ENCODE data around the gene PLS3. TPM values are rescaled to one million over a fixed set of nuclear protein-coding genes. Genes with fewer than 3 reads are reported as not detected.

Gene PLS3
- total RNA-seq, 1 donor from 2014 or later, result 268 TPM

DNA sequence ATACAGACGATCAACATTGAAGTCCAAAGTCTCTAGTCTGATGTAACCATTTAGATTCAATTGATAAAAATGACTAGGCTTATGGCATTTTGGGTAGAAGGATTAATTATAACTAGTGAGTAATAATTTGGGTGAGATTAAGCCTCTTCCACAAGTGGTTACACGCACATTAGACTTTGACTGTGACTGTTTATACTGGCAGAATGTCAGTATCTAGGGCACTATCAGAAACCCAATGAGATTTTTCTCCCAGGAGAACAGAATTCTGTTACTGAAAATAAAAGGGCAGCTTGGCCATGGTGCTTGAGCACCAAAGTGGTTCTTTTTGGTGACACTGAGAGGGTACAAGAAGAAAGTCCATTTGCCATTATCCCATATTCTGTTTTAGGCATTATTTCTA, 3.3 kb downstream of the PLS3 start:
- DNase-seq (ENCODE audit: extremely low read depth, low read depth, low spot score), result no peak

DNA sequence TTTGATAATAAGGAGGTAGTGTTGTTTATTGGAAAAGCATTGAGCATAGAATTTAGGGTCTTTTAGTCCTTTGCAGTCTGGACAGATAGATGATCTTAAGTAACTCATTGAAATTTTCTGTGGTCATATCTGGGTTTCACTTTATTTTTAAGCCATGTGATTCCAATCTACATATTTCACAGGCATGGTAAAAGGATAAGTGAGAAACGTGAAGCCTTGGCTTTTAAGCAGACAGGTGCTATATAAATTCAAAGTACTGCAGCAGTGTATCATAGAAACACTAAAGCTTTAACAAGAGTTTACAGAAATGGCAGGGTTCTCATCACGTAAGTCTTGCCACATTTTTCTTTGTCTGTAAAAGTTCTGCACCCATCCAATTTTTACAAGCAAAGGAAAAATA, 4.9 kb downstream of the PLS3 start:
- no peak for DNase-seq (ENCODE audit: extremely low read depth, low read depth, low spot score)

DNA sequence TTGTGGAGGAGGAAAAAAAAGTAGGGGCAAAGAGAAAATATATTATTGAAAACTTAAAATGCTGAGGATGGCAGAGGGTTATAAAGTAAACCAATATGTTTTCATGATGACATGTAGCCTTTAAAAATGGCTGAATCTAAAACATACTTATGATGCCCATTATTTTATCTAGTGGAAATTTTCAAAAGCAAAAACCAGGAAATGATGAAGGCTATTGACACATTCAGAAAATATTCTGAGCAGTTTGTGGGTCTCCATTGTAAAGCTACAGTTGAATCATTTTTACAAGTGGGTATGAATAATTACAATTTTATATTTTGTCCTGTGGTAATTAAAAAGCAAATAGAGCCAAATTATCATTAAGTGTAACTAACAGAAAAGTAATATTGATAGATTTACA, 10.7 kb downstream of the PLS3 start:
- no peak for DNase-seq (ENCODE audit: extremely low read depth, low read depth, low spot score)

DNA sequence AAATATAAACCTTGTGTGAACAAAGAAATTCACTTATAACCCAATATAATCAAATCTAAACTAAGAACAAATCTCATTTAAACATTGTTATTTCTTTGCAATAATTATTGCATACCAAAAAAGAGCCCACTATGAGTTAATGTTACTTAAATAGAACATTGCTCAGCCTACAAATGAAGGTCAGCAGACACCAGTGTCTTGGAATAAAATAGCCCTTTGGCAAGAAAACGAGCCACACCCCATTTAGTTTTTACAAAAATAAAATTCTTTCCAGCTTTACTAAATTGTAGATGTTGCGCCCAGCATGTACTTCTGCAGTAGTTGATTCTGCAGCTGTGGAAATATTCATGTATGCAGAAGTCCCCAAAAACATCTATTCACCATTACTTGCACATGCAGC, 12.2 kb downstream of the PLS3 start:
- DNase-seq (ENCODE audit: extremely low read depth, low read depth, low spot score), result no peak

DNA sequence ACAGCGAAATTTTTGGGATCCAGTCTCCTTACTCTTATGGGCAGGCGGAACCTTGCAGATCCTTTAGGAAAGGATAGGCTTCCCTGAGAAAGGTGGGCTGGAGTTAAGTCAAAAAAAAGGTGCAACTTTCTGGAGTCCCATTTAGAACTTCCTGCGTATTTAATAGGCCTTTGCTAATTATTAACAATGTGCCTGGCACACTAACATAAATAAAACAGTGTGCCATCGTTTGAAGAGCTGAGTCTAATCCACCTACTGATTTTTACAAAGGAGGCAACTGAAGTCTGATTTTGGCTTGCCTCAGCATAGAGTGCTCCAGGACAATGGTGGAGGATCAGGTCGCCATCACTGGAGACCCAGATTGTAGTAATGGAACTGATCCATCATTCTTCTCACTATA, 15.7 kb downstream of the PLS3 start:
- no peak for DNase-seq (ENCODE audit: extremely low read depth, low read depth, low spot score)

DNA sequence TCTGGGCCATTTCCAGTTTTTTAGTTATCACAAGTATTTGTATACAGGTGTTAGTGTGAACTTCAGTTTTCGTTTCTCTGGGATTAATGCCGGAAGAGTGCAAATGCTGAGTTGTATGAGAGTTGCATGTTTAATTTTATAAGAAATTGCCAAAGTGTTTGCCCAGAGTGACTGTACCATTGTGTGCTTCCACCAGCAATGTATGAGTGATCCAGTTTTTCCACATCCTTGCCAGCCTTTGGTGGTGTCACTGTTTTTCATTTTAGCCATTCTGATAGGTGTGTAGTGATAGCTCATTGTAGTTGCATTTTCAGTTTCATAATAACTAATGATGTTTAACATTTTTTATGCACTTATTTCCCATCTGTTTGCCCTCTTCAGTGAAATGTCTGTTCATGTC, 18.4 kb downstream of the PLS3 start:
- no peak for DNase-seq (ENCODE audit: extremely low read depth, low read depth, low spot score)

DNA sequence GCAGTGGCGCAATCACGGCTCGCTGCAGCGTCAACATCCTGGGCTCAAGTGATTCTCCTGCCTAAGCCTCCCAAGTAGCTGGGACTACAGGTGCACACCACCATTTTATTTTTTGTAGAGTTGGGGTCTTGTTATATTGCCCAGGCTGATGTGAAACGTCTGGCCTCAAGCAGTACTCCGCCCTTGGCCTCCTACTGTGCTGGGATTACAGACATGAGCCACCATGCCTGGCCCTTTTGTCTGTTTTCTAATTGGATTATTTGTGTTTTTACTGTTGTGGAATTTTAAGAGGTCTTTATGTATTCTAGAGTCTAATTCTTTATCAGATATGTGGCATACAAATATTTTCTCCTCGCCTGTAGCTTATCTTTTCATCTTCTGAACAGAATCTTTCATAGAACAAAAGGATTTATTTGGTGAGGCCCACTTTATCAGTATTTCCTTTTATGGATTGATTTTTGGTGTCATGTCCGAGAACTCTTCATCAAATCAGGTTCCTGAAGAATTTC, 18.9 kb downstream of the PLS3 start:
- DNase-seq (ENCODE audit: extremely low read depth, low read depth, low spot score), result no peak

DNA sequence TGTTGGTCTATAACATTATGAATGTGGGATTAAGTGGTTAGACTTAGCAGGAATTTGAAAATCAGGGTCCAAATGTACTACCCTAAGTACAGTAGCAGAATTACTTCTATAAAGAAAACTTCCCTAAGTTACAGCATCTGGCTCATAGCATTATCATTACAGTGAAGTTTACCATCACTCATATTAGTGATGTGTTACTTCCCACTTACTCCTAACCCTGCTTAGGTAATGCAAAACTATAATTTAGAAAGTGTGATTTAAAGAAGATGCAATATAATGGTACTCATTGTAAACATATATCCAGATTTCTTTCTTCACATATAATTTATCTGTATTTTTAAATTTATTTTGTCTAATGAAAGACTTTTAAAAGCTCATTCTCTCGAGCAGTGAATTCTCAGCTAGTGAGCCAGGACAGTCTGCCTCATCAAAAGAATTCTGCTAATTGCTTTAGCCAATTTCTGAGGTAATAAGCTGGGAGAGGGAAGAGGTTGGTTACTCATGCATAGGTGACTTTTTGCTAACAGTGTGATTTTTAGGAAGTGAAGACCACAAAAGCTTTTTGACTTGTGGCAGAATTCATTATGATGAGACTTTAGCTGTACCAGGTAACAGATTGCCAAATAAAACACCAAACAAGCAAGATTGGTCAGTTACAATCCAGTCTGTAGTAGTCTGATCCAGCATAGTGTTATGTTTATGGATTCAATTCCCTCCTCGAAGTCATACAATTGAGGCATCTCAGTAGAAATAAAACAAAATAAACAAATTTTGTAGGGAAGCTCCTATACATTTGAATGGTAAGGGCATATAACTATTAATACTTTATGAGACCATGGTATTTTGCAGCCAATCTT, 21.0 kb downstream of the PLS3 start:
- DNase-seq (ENCODE audit: extremely low read depth, low read depth, low spot score), result no peak

DNA sequence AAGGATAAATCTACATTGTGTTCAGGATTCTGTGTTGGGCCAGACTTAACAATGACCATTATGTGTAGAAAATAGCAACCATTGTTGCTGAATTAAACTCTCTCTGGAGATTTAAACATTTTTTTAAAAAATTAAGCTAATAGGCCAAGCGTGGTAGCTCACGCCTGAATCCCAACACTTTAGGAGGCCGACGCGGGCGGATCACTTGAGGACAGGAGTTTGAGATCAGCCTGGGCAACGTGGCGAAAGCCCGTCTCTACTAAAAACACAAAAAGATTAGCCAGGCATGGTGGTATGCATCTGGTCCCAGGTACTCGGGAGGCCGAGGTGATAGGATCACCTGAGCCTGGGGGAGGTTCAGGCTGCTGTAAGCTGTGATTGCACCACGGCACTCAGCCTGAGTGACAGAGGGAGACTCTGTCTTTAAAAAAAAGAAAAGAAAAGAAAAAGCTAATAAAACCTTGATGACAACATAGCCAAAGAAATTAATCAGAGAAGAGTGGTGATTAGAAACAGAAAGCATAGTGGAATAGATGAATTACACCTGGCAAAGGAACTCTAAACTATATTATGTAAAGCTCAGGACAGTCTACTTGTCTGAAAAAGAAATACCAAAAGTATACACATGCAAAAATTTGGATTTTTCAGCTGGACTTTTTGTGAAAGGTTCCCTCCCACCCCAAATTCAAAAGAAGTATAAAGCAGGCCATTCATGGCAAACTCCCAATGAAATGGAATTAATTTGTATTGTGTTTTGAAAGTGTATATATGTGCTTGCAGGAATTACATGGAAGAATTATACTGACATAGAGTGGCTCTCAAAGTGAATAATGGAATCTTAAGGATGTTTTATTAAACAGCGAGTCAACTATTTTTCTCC, 21.9 kb downstream of the PLS3 start:
- DNase-seq (ENCODE audit: extremely low read depth, low read depth, low spot score), result no peak

DNA sequence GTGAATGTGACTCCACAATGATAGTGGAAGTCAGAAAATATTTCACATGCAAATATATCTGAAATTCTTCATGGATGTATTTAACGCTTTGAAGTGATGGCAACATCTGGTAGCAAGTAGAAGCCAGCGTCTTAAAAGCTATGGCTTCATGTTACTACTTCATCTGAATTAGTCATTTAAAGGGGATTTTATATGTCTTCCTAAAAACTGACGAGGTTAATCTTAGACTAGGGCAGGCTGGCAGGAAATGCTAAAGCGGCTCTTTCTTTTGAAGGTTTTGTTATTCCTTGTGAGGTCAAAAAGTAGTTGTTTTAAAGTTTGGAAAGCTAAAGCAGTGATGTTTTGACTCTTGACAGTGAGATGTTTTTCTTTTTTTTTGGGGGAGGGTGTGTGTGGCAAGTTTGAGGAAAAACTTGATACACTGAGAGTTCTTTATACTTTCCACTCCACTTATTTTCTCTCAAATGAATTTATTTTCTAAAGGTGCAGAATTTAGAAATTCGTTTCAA, 22.6 kb downstream of the PLS3 start:
- DNase-seq (ENCODE audit: extremely low read depth, low read depth, low spot score), result no peak

DNA sequence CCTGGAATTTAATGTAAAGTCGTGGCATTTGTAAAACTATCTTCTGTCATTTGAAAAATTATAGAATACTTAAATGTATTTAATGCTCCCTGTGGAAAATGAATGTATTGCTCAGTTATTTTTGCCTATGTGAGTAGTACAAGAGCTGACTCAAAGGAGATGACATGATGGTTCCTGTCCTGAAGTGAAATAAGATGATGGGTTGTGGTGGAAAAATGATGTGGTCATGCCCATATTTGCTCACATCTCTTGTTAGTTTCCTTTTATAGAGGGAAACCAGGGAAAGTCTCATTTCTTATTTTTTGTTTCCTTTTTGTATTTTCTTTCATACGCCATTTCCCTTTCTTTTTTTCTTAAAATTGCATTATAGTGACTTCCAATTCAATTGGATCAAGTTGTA, 23.7 kb downstream of the PLS3 start:
- DNase-seq (ENCODE audit: extremely low read depth, low read depth, low spot score), result no peak

DNA sequence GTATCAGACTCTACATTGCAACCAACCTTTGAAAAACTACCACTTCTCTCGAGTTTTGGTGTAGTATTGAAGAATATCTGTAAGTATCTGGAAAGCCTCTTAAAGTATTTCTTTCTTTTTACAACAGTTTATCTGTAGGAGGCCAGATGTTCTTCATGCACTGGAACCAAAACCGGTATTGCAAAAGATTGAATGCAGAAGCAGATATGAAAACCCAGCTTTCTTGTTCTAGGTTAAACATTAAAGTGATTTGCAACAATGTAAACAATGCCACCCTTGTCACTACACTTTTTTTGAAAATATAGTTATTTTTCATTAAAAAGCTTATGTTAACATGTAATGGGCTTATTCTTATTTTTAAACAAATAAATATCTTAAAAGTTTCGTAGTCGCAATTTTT, 27.2 kb downstream of the PLS3 start:
- DNase-seq (ENCODE audit: extremely low read depth, low read depth, low spot score), result no peak

DNA sequence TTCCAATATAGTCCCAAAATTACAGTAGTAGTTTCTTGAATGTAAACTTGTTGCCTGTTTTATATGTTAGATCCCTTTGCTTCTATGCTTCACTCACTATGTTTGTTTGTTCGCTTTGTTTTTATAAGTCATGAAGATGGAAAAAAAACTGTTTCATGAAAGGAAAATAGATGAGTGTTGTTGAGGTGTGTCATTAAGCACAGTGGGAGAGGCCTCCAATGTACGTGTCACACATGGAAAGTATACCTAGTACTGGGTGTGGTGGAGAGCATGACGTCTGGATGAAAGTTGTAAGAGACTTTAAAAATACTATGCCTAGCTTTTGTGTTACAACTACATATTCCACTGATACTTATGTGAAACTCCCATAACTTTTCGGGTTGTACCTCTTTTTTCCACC, 28.4 kb downstream of the PLS3 start:
- DNase-seq (ENCODE audit: extremely low read depth, low read depth, low spot score), result no peak

DNA sequence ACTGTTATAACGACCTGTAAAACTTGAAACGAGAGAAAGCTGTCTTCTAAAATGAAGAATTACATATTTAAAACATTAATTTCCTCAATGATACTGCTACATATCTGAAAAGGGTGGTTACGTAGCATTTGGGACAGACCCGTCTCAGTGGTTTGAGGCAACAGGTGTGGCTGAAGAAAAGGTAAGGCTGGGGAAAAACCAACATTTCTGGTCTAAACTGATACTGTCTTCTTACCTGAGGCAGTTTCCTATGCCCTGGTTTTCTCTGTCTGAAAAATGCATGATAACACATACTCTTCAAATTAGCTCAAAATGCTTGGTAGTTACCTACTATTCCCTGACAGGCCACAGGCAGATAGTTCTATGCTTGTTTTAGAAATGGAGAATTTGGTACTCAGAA, 30.4 kb downstream of the PLS3 start:
- no peak for DNase-seq (ENCODE audit: extremely low read depth, low read depth, low spot score)

DNA sequence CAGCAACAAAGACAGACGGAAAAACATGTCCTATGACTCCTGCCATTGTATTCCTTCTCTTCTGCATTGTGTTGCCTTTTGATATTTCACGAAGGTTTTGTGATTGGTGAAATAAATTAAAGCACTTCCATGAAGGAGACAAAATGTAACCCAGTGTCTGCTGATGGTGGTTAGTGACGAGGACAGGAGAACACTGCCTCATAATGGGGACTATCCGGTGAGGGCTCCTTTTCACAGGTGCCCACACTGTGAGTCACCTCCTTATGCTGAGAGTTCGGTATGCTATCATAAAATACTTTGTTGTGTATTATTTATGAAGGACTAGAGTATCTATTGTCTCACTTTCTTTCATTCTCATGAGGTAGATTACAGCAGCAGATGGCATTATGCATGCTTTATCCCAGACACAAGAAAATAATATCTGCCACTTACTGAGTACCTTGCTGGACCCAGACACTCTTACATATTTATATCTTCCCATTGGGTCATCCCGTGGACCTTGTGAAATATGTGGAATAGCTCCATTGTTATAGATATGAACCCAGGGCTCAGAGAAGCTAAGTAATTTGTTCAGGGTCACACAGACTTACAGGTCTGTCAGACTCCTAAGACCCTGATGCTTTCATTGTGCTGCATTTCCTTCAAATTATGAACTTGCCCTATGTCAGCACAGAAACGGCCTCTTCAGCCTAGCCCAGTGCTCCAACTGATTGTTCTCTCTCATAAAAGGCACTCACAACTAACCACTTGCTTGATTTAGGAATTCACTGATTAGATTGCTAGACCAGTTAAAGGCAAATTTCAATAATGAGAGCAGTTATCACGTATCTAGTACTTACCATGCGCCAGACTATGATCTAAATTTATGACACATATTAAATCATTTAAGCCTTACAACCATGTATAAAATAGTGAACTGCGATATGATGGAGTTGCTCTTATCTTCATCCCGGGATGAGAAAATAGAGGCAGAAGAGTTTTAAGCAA, 31.2 kb downstream of the PLS3 start:
- no peak for DNase-seq (ENCODE audit: extremely low read depth, low read depth, low spot score)

DNA sequence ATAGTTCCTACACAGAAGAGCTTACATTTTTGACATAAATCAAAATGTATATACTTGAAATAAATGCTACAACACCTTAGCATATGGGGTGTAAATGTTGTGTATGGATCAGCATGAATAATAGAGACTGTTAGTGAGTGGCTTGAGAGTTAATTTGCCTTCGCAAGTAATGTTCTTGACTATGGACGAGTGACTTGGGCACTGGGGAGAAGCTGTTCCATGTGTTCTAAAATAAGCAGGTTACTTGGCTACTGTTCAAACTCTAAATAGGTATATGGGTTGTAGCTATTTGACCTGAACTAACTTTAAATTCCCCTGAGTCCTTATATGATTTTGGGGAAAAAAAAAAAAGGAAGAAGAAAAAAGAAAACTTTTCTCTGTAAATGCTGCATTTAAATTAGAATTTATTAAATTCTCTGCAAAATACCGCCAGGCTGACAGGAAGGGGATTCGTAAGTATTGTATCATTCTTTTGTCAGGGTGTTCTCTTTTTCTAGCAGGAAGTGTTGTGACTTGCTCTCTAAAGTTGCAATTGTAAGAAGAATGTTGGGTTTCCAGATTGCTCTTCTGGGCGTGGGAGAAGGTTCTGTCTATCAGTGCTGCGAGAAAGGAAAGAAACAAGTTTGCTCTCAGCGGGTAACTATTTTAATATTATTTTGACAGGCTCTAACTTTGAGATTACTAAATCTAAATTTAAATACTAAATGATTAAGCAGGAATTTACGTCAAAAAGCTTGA, 32.2 kb downstream of the PLS3 start:
- DNase-seq (ENCODE audit: extremely low read depth, low read depth, low spot score), result no peak

DNA sequence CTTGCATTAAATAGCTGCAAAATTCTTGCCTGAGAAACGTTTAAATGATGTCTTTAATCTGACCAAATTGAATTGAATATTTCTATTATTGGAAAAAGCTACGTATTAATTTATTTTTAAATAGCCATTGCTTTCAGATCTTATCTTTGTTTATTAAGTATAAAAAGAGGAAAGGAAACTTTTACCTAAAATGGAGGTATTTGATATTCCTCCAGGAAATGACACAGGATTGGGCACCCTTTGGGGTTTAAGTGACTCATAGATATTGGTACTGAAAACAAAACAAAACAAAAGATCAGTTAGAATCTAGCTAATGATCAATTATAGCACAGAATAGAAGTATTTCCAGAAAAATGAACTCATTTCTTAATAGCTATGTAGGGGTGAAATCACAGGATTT, 34.1 kb downstream of the PLS3 start:
- no peak for DNase-seq (ENCODE audit: extremely low read depth, low read depth, low spot score)

DNA sequence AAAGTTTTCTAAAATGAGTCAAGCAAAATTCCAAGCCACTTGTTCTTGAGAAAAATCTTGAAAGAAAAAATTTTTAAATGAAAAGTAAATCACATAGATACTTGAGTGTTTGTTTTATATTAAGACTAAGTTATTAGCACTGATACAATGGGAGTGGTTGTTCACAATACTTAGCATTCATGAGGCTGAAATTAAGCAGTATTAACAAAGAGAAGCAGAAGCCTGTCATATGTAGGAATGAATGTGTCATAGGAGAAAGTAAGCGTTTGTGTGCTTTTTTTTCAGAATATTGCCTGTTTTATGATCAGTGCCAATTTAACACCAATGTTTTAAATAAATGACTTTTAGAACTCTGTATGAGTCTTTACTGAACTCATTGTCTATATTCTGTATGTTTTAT, 37.6 kb downstream of the PLS3 start:
- no peak for DNase-seq (ENCODE audit: extremely low read depth, low read depth, low spot score)

DNA sequence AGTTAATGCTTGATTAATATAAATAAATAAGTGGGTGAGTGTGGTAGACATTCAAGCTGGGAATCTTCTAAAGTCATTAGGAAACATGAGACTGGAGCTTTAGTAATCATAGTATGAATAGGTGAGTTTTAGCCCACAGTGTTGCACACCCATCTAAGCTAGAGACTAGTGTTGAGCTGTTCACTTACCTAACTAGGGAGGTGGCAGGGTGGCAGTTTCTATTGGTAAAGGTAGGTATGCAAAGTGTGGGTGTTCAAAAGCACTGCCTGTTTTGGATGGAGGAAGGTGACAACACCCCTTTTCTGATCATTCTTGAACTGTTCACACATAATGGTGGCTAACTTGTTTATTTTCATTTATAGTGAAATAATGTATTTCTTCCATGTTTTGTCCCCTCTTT, 41.3 kb downstream of the PLS3 start:
- no peak for DNase-seq (ENCODE audit: extremely low read depth, low read depth, low spot score)

All from glomerular endothelial cell (primary cell).